Measurements from ENCODE around the gene ARAP3.
A peak's percentile ranks its signal among the peaks of the same experiment; 100 is the strongest.

The ARAP3 gene

GRCh38 chr5:141655020-141655419, 27.0 kb downstream of the ARAP3 start:
- Histone ChIP-seq H3K4ac (ENCODE audit: low read depth, low read length) (no peak overlapping the region), H3K79me1 (ENCODE audit: low read length) (no peaks in the 10 kb centered on the region), H3K9me3 (ENCODE audit: insufficient read depth, low read depth, low read length) (peaks cover 9% of the 10 kb centered on the region), H3K27me3 (ENCODE audit: insufficient read depth, low read length) (no peaks in the 10 kb centered on the region), H3K4me2 (ENCODE audit: low read length) (no peak overlapping the region), H2BK120ac (ENCODE audit: insufficient read depth, low read length, poor library complexity) (no peak overlapping the region), H3K79me2 (ENCODE audit: control insufficient read depth, insufficient read depth, low read length, poor library complexity) (peaks cover 2% of the 10 kb centered on the region), H3K4me1 (ENCODE audit: control insufficient read depth in 1 of 2, insufficient read depth in 2 of 2, low read length in 2 of 2) (peaks cover 10% of the 10 kb centered on the region in 2 experiments), H4K12ac (ENCODE audit: low read depth, low read length) (no peak overlapping the region), H3K14ac (ENCODE audit: low read length) (no peak overlapping the region), H4K8ac (ENCODE audit: low read depth, low read length) (no peak overlapping the region), H2BK12ac (ENCODE audit: low read length) (no peak overlapping the region), H4K91ac (ENCODE audit: low read depth, low read length) (no peak overlapping the region), H2AK5ac (ENCODE audit: low read length) (no peak overlapping the region), H2BK5ac (ENCODE audit: low read depth, low read length, poor library complexity) (no peak overlapping the region), H3K36me3 (ENCODE audit: control insufficient read depth in 1 of 2, insufficient read depth in 2 of 2, low read length in 2 of 2) (peaks cover 11 to 33% of the 10 kb centered on the region in 2 experiments), H3K4me3 (ENCODE audit: low read depth, low read length) (no peak overlapping the region), H3K9ac (ENCODE audit: low read length) (no peak overlapping the region), H3K27ac (ENCODE audit: low read depth, low read length) (no peak overlapping the region), H3K23ac (ENCODE audit: low read length) (no peak overlapping the region), H3K18ac (ENCODE audit: low read length) (no peak overlapping the region), H2AFZ (ENCODE audit: insufficient read depth, low read length, poor library complexity) (no peak overlapping the region)
- no peak for DNase-seq
- WGBS (ENCODE audit: extremely low coverage, insufficient coverage, insufficient read length): no CpG with 5 or more reads among the region's 7 CpGs

DNA sequence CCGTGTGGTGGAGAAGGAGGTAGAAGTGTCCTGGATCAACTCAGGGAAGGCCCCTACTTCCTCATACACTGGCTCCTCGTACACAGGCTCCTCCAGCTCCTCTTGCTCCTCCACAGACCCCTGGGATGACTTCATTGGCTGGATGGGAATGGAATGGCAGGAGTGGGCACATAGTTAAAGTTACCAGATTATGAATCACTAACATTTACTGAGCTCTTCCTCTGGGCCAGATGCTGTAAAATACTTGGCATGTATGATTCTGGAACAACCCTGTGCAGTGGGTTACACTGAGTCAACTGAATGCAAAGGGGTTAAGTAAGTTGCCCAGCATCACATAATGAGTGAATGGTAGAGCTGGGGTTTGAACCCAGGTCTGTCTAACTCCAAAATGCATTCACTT, 27.7 kb downstream of the ARAP3 start:
- Histone ChIP-seq H2BK120ac (ENCODE audit: insufficient read depth, low read length, poor library complexity) (no peak overlapping the region), H2BK12ac (ENCODE audit: low read length) (no peak overlapping the region), H3K4me3 (ENCODE audit: low read depth, low read length) (no peak overlapping the region), H3K79me1 (ENCODE audit: low read length) (no peaks in the 10 kb centered on the region), H2BK5ac (ENCODE audit: low read depth, low read length, poor library complexity) (no peak overlapping the region), H3K36me3 (ENCODE audit: control insufficient read depth in 1 of 2, insufficient read depth in 2 of 2, low read length in 2 of 2) (peaks cover 11 to 31% of the 10 kb centered on the region in 2 experiments), H3K4me1 (ENCODE audit: control insufficient read depth in 1 of 2, insufficient read depth in 2 of 2, low read length in 2 of 2) (peaks cover 10% of the 10 kb centered on the region in 2 experiments), H3K9me3 (ENCODE audit: insufficient read depth, low read depth, low read length) (peaks cover 9% of the 10 kb centered on the region), H4K12ac (ENCODE audit: low read depth, low read length) (no peak overlapping the region), H3K9ac (ENCODE audit: low read length) (no peak overlapping the region), H3K23ac (ENCODE audit: low read length) (no peak overlapping the region), H2AK5ac (ENCODE audit: low read length) (no peak overlapping the region), H3K79me2 (ENCODE audit: control insufficient read depth, insufficient read depth, low read length, poor library complexity) (peaks cover 2% of the 10 kb centered on the region), H3K27ac (ENCODE audit: low read depth, low read length) (no peak overlapping the region), H3K18ac (ENCODE audit: low read length) (no peak overlapping the region), H4K91ac (ENCODE audit: low read depth, low read length) (no peak overlapping the region), H4K8ac (ENCODE audit: low read depth, low read length) (no peak overlapping the region), H3K4ac (ENCODE audit: low read depth, low read length) (no peak overlapping the region), H3K27me3 (ENCODE audit: insufficient read depth, low read length) (no peaks in the 10 kb centered on the region), H3K4me2 (ENCODE audit: low read length) (no peak overlapping the region), H2AFZ (ENCODE audit: insufficient read depth, low read length, poor library complexity) (no peak overlapping the region), H3K14ac (ENCODE audit: low read length) (no peak overlapping the region)
- no CpG with 5 or more reads among the region's 2 CpGs for WGBS (ENCODE audit: extremely low coverage, insufficient coverage, insufficient read length)
- DNase-seq: peak; percentile 13 to 47

GRCh38 chr5:141651728-141652105, 30.3 kb downstream of the ARAP3 start:
- H3K23ac ChIP-seq (ENCODE audit: low read length): no peak overlapping the region
- H2AFZ ChIP-seq (ENCODE audit: insufficient read depth, low read length, poor library complexity): no peak overlapping the region
- H3K4ac ChIP-seq (ENCODE audit: low read depth, low read length): no peak overlapping the region
- no peak overlapping the region for H4K91ac ChIP-seq (ENCODE audit: low read depth, low read length)
- H3K4me2 ChIP-seq (ENCODE audit: low read length): peak overlapping the region; percentile 86
- no peak overlapping the region for H3K18ac ChIP-seq (ENCODE audit: low read length)
- H3K27me3 ChIP-seq (ENCODE audit: insufficient read depth, low read length): no peaks in the 10 kb centered on the region
- H3K4me1 ChIP-seq (ENCODE audit: control insufficient read depth in 1 of 2, insufficient read depth in 2 of 2, low read length in 2 of 2): peaks cover 10% of the 10 kb centered on the region in 2 experiments
- peak in 1 of 2 donors; percentile 15 for DNase-seq
- H3K14ac ChIP-seq (ENCODE audit: low read length): no peak overlapping the region
- no CpG with 5 or more reads among the region's 9 CpGs for WGBS (ENCODE audit: extremely low coverage, insufficient coverage, insufficient read length)
- no peak overlapping the region for H4K12ac ChIP-seq (ENCODE audit: low read depth, low read length)
- peaks cover 2% of the 10 kb centered on the region for H3K79me2 ChIP-seq (ENCODE audit: control insufficient read depth, insufficient read depth, low read length, poor library complexity)
- H3K79me1 ChIP-seq (ENCODE audit: low read length): no peaks in the 10 kb centered on the region
- H3K36me3 ChIP-seq (ENCODE audit: control insufficient read depth in 1 of 2, insufficient read depth in 2 of 2, low read length in 2 of 2): peaks cover 13 to 24% of the 10 kb centered on the region in 2 experiments
- H3K4me3 ChIP-seq (ENCODE audit: low read depth, low read length): no peak overlapping the region
- H3K9me3 ChIP-seq (ENCODE audit: insufficient read depth, low read depth, low read length): peaks cover 7% of the 10 kb centered on the region
- H2BK12ac ChIP-seq (ENCODE audit: low read length): no peak overlapping the region
- no peak overlapping the region for H3K27ac ChIP-seq (ENCODE audit: low read depth, low read length)
- H3K9ac ChIP-seq (ENCODE audit: low read length): no peak overlapping the region
- H2BK120ac ChIP-seq (ENCODE audit: insufficient read depth, low read length, poor library complexity): no peak overlapping the region
- H2AK5ac ChIP-seq (ENCODE audit: low read length): no peak overlapping the region
- no peak overlapping the region for H2BK5ac ChIP-seq (ENCODE audit: low read depth, low read length, poor library complexity)
- H4K8ac ChIP-seq (ENCODE audit: low read depth, low read length): peak overlapping the region; percentile 21

DNA sequence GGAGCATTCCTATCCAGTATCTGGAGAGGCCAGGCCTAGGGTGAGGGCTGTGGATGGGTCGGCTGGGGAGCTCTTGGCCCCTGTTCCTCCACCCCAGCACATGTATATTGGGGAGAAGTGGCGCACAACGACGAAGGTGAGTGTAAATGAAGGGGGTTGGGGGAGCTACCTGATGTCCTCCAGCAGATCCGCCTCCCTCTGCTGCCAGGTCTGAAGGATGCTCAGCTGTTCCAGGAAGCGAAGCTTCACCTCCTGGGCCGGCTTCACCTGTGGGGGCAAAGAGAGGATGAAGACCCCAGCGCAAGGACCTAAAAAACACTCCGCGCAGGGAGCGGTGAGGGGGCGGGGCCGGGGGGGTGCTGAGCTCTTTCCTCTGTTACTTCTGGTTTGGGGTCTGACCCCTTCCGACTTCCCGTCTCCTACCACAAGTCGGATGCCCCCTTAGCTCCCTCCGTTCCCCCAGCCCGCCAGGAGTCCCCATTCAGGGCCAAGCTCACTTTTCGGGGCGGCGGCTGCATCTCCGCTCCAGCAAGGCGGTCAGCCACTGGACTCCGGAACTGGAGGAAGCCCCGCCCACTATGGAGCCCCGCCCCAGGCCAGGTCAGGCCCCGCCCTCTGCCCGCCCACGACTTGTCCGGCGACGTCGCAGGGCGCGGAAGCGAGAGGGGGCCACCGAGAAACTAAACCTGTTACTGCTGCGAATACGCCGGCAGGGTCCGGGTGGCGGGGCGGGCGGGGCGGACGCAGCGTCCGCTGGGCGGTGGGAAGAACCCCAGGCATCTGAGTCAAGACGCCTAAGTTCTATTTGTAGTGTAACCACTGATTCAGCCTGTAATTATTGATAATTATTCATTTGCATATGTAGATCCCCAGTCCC, 30.9 kb downstream of the ARAP3 start, which contains the start of gene FCHSD1:
Gene FCHSD1 (minus strand): TSS at position 568 of the 877 bp plus-strand sequence. CDS start 50 bp downstream, at position 518.
- peak; percentile 76 to 84 for DNase-seq
- WGBS (ENCODE audit: extremely low coverage, insufficient coverage, insufficient read length): no CpG with 5 or more reads among the region's 50 CpGs
- peak within 1 kb of the TSS; percentile 86 for H3K4me2 ChIP-seq (ENCODE audit: low read length)
- peak within 1 kb of the TSS; percentile 55 for H4K91ac ChIP-seq (ENCODE audit: low read depth, low read length)
- no peak within 1 kb of the TSS for H2BK5ac ChIP-seq (ENCODE audit: low read depth, low read length, poor library complexity)
- H3K9ac ChIP-seq (ENCODE audit: low read length): peak within 1 kb of the TSS; percentile 59
- no peak within 1 kb of the TSS for H3K27ac ChIP-seq (ENCODE audit: low read depth, low read length)
- no peaks in the 10 kb centered on the region for H3K27me3 ChIP-seq (ENCODE audit: insufficient read depth, low read length)
- peaks cover 10% of the 10 kb centered on the region in 2 experiments for H3K4me1 ChIP-seq (ENCODE audit: control insufficient read depth in 1 of 2, insufficient read depth in 2 of 2, low read length in 2 of 2)
- peak within 1 kb of the TSS; percentile 78 for H4K12ac ChIP-seq (ENCODE audit: low read depth, low read length)
- peak within 1 kb of the TSS; percentile 9 for H3K18ac ChIP-seq (ENCODE audit: low read length)
- peak within 1 kb of the TSS; percentile 18 for H3K14ac ChIP-seq (ENCODE audit: low read length)
- H3K4me3 ChIP-seq (ENCODE audit: low read depth, low read length): peak within 1 kb of the TSS; percentile 82
- H3K4ac ChIP-seq (ENCODE audit: low read depth, low read length): no peak within 1 kb of the TSS
- H3K23ac ChIP-seq (ENCODE audit: low read length): no peak within 1 kb of the TSS
- peak within 1 kb of the TSS; percentile 88 for H2AFZ ChIP-seq (ENCODE audit: insufficient read depth, low read length, poor library complexity)
- H4K8ac ChIP-seq (ENCODE audit: low read depth, low read length): peak within 1 kb of the TSS; percentile 78
- peaks cover 2% of the 10 kb centered on the region for H3K79me2 ChIP-seq (ENCODE audit: control insufficient read depth, insufficient read depth, low read length, poor library complexity)
- H2AK5ac ChIP-seq (ENCODE audit: low read length): peak within 1 kb of the TSS; percentile 92
- H3K36me3 ChIP-seq (ENCODE audit: control insufficient read depth in 1 of 2, insufficient read depth in 2 of 2, low read length in 2 of 2): peaks cover 8 to 25% of the 10 kb centered on the region in 2 experiments
- H3K9me3 ChIP-seq (ENCODE audit: insufficient read depth, low read depth, low read length): peaks cover 7% of the 10 kb centered on the region
- H3K79me1 ChIP-seq (ENCODE audit: low read length): no peaks in the 10 kb centered on the region
- peak within 1 kb of the TSS; percentile 12 for H2BK120ac ChIP-seq (ENCODE audit: insufficient read depth, low read length, poor library complexity)
- no peak within 1 kb of the TSS for H2BK12ac ChIP-seq (ENCODE audit: low read length)

Measured in trophoblast cell (in vitro differentiated cells and primary cell).